Endothelial cell of umbilical vein (primary cell): ENCODE measurements around the gene SSBP3. TPM values are rescaled to one million over a fixed set of nuclear protein-coding genes. Genes with fewer than 3 reads are reported as not detected.

Experiments
- BruUV-seq: library from RNA; stranded (reverse); fragments of 400-500 nt; replicated peaks from 2 replicates; lab custom pipeline; 2021; lab: Mats Ljungman, UMichigan
- CTCF ChIA-PET: fragments of 300-600, 350-600 bp; sonication (Branson Sonifier 250); formaldehyde crosslinking; loops from one replicate; lab custom pipeline; 2021; ENCODE audit warnings: antibody characterized with exemption, inconsistent platforms; lab: Charles Lee
- POLR2A ChIA-PET: fragments of 300-600, 350-600 bp; sonication (Branson Sonifier 250); formaldehyde crosslinking; loops from one replicate; lab custom pipeline; 2021; ENCODE audit warnings: antibody characterized with exemption, inconsistent platforms; lab: Charles Lee
- DNase-seq: peaks from one replicate; pipeline ENCODE4 v3.0.0-alpha.2; 2011; ENCODE audit warnings: low read depth, low spot score
- FAIRE-seq: peaks from 2 replicates; lab custom pipeline; 2011; peaks lifted over from hg19 to GRCh38; lab: Jason Lieb, UNC
- H2AFZ ChIP-seq: 2 replicates; pipeline ENCODE4 v1.6.0; 2012; ENCODE audit warnings: low read depth, low read length, control low read depth, inconsistent platforms
- H3K27ac ChIP-seq: 2 replicates; pipeline ENCODE4 v1.5.1; 2011; ENCODE audit warnings: low read depth, mild to moderate bottlenecking, control low read depth, low read length, moderate library complexity; ENCODE audit not compliant: insufficient read depth
- H3K27me3 ChIP-seq, 2 experiments: 2 replicates each; pipeline versions ENCODE4 v1.6.0 to v1.6.1; 2011; ENCODE audit warnings: low read length in 2 of 2, mixed read lengths in 1 of 2; ENCODE audit not compliant: control insufficient read depth in 2 of 2, insufficient read depth in 2 of 2
- H3K36me3 ChIP-seq, 2 experiments: 2 replicates in 1 of 2; 3 replicates in 1 of 2; pipeline ENCODE4 v1.5.1; 2011; ENCODE audit warnings: low read length in 2 of 2, mild to moderate bottlenecking in 1 of 2, moderate library complexity in 1 of 2; ENCODE audit not compliant: control insufficient read depth in 2 of 2, insufficient read depth in 2 of 2; ENCODE audit errors: extremely low read depth in 1 of 2
- H3K4me1 ChIP-seq: 3 replicates; pipeline ENCODE4 v1.5.1; 2011; ENCODE audit warnings: mild to moderate bottlenecking, low read length; ENCODE audit not compliant: control insufficient read depth, insufficient read depth; ENCODE audit errors: extremely low read depth
- H3K4me2 ChIP-seq: 2 replicates; pipeline ENCODE4 v1.6.1; 2011; ENCODE audit warnings: low read length, control low read depth, mixed read lengths; ENCODE audit not compliant: insufficient read depth
- H3K4me3 ChIP-seq, 3 experiments: fragments of 200-600 bp in 1 of 3; sonication (generic), shearing (Covaris generic) in 1 of 3; replicated peaks in 1 of 3; 2 replicates each; pipeline ENCODE4 v1.5.1; 2011 to 2016; ENCODE audit warnings: control low read depth in 3 of 3, low read length in 3 of 3, mild to moderate bottlenecking in 2 of 3, inconsistent platforms in 1 of 3, low read depth in 1 of 3, moderate library complexity in 1 of 3; ENCODE audit not compliant: insufficient read depth in 1 of 3
- H3K79me2 ChIP-seq: 2 replicates; pipeline ENCODE4 v1.6.0; 2012; ENCODE audit warnings: low read length, inconsistent platforms; ENCODE audit not compliant: control insufficient read depth, insufficient read depth
- H3K9ac ChIP-seq: replicated peaks from 2 replicates; pipeline ENCODE3; 2011; ENCODE audit warnings: low read length, control low read depth; ENCODE audit not compliant: insufficient read depth; ENCODE audit errors: extremely low read depth
- H3K9me1 ChIP-seq: replicated peaks from 3 replicates; pipeline ENCODE4 v1.6.0; 2011; ENCODE audit warnings: mild to moderate bottlenecking, low read length; ENCODE audit not compliant: control insufficient read depth, insufficient read depth; ENCODE audit errors: extremely low read depth
- H3K9me3 ChIP-seq: replicated peaks from 2 replicates; pipeline ENCODE4 v1.5.1; 2012; ENCODE audit warnings: low read length, inconsistent platforms; ENCODE audit not compliant: control insufficient read depth, insufficient read depth
- H4K20me1 ChIP-seq: replicated peaks from 2 replicates; pipeline ENCODE3; 2011; ENCODE audit warnings: mild to moderate bottlenecking, low read length; ENCODE audit not compliant: control insufficient read depth, insufficient read depth; ENCODE audit errors: extremely low read depth
- CTCF ChIP-seq, 2 donors: IDR thresholded peaks; 1 replicate in 1 of 2; 2 replicates in 1 of 2; pipeline ENCODE4 v1.5.1; 2011; ENCODE audit warnings: low read length in 2 of 2, mild to moderate bottlenecking in 2 of 2, moderate library complexity in 2 of 2, control low read depth in 1 of 2, inconsistent platforms in 1 of 2, low read depth in 1 of 2; ENCODE audit not compliant: insufficient read depth in 1 of 2; ENCODE audit errors: extremely low read depth in 1 of 2
- FOS ChIP-seq: IDR thresholded peaks from 2 replicates; pipeline ENCODE4 v1.6.1; 2011; ENCODE audit warnings: mild to moderate bottlenecking, low read length, moderate library complexity, borderline replicate concordance; ENCODE audit not compliant: insufficient read depth
- GATA2 ChIP-seq: IDR thresholded peaks from 2 replicates; pipeline ENCODE4 v1.7.0; 2011; ENCODE audit warnings: low read depth, mild to moderate bottlenecking, moderate library complexity, mixed read lengths, low read length; ENCODE audit not compliant: insufficient read length, insufficient read depth
- JUN ChIP-seq: IDR thresholded peaks from 2 replicates; pipeline ENCODE4 v1.6.1; 2011; ENCODE audit warnings: borderline replicate concordance, low read depth; ENCODE audit not compliant: insufficient read length, insufficient read depth
- MAX ChIP-seq: IDR thresholded peaks from 2 replicates; pipeline ENCODE4 v1.6.1; 2011; ENCODE audit not compliant: insufficient read depth, insufficient read length
- MYC ChIP-seq: IDR thresholded peaks from one replicate; pipeline ENCODE4 v1.6.1; 2011; ENCODE audit warnings: mild to moderate bottlenecking, low read depth, low read length
- POLR2A ChIP-seq: IDR thresholded peaks from 2 replicates; pipeline ENCODE4 v1.6.1; 2012; ENCODE audit warnings: low read depth, mild to moderate bottlenecking, control low read depth, low read length
- POLR2AphosphoS5 ChIP-seq: IDR thresholded peaks from 2 replicates; pipeline ENCODE4 v1.6.1; 2012; ENCODE audit warnings: low read depth, mild to moderate bottlenecking, control low read depth, low read length, moderate library complexity; ENCODE audit not compliant: insufficient read depth
- dilution Hi-C: fragments of 300-500 bp; cut with MboI; formaldehyde crosslinking; loops from one replicate; pipeline ENCODE4 v1.15.0; 2019; ENCODE audit warnings: low sequenced_read_pairs; ENCODE audit not compliant: extremely low pct_ligation_motif_present
- intact Hi-C: fragments of 100-400 bp; cut with micrococcal nuclease; formaldehyde crosslinking; loops from one replicate; pipeline ENCODE4 v1.10.0; 2022
- polyA plus RNA-seq, 4 experiments: library from polyadenylated mRNA; depleted of rRNA in 3 of 4; stranded (reverse) in 3 of 4; unstranded in 1 of 4; fragments of >200 nt; gene quantifications; 2 replicates each; pipeline versions ENCODE4 v1.2.1 to v1.2.3, GENCODE V29; 2011 to 2012; ENCODE audit warnings: missing spikeins in 1 of 4
- total RNA-seq: library from RNA; stranded (reverse); gene quantifications from 2 replicates; pipeline ENCODE4 v1.2.3, GENCODE V29; 2021

The SSBP3 gene
- total and polyA plus RNA-seq, 2 donors (not counting 3 experiments of a cell fraction or from before 2014, with no cell fraction given), result 44.9 to 59.4 TPM

DNA sequence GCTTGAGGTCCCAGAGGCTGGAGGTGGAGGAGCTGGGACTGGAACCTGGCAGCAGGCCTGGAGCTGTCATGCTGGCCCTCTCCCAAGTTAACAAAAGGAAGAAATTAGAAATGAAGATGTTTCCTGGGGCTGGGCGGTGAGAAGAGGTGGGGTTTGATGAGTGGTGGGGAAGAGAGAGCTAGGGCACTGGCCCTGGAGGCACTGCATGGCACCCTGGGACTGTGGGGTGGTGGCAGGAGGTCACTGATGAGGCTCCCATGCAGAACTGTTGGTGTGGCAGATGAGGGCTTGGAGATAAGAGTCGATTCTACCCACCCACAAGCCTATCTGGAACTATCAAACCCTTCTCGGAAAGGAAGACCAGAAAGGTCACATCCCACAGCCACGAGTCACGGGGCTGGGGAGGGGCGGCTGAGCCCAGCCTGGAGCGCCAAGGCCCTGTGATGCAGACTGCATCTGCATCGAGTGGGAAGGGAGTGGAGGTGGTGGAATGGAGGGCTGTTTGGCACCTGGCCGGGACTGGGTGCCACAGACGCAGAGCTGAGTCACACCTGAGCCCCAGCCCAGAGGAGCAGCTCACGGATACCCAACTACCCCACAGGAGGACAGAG, 176.8 kb downstream of the SSBP3 start:
- Histone ChIP-seq H2AFZ (no peak overlapping the region), H4K20me1 (no peaks in the 10 kb centered on the region), H3K9me3 (no peaks in the 10 kb centered on the region), H3K4me1 (no peaks in the 10 kb centered on the region), H3K4me3 (no peak overlapping the region), H3K4me2 (no peak overlapping the region), H3K27me3 (no peaks in the 10 kb centered on the region), H3K79me2 (no peaks in the 10 kb centered on the region), H3K9ac (no peak overlapping the region), H3K36me3 (peaks cover 3 to 8% of the 10 kb centered on the region in 2 experiments), H3K9me1 (no peaks in the 10 kb centered on the region), H3K27ac (no peak overlapping the region)
- ChIA-PET CTCF (interaction anchor here (1.3 to 2.1 kb wide), 3 partner anchors 9 to 260 kb away, joined by 3 to 8 read pairs (median 5); no protein-coding TSS in a partner anchor), POLR2A (no interaction called here)
- intact Hi-C loops (no loop called here), dilution Hi-C loops (no loop called here)
- FAIRE-seq (no peak), DNase-seq (peak; percentile 31)
- TF ChIP-seq CTCF (IDR thresholded peaks at IDR 0.05; ENCODE audit: extremely low read depth in 1 of 2, insufficient read depth in 1 of 2, low read depth in 1 of 2, low read length in 2 of 2) (no peak), GATA2 (peak; percentile 73), POLR2AphosphoS5 (no peak), FOS (peak; percentile 30), MYC (no peak), JUN (no peak), MAX (no peak), POLR2A (no peak)
- no TSS peak for BruUV-seq
